Subcutaneous adipose tissue (tissue), 4 donors: ENCODE measurements around the gene CENPK. TPM values are rescaled to one million over a fixed set of nuclear protein-coding genes. Genes with fewer than 3 reads are reported as not detected.

Source experiments
- total RNA-seq, 4 donors: library from RNA; depleted of rRNA; stranded (reverse); fragments of >200 nt; gene quantifications; one replicate each; pipeline ENCODE4 v1.1.0, GENCODE V29; 2016
- TF ChIP-seq, protein P1 (sequence below): fragments of 450-650 bp; IDR thresholded peaks from one replicate; pipeline ENCODE4 v1.5.1; 2016; ENCODE audit warnings: low read depth, mild to moderate bottlenecking, control low read depth, antibody characterized with exemption, moderate library complexity

Gene CENPK
- total RNA-seq, 4 donors from 2014 or later, result 0.88 to 5.6 (median 2.2) TPM

DNA sequence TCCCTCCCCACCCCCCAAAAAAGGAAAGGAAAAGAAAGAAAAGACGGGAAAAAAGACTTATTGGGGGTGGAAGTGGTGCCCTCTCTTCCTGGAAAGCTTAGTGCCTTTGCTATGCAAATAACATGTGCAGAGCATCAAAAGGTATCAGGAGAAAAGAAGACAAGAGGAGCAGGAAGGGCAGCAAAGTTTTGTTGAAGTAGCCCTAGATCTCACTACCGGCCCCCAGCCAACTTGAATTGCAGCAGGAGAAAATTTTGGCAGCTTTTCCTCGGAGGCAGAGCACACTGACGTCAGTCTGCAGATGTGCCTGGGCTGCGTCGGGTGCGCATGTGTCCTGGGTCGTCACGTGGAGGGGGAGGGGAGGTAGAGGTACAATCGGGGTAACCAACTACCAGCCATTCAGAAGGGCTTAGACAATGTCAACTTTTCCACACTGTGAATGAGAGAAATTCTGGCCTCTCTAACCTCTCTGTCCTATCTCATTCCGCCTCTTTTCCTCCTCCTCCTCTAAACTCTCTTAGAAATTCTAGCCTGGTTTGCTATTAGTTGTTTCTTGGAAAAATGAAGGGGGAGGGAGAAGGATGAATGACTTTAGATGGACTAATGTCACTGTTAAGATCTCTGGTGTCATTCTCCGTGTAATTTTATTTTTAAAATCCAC, 81.2 kb downstream of the CENPK start, which contains the start of gene ADAMTS6:
TSS of gene ADAMTS6 (minus strand) at position 286 of the 661 bp plus-strand sequence. CDS start 8,247 bp downstream, outside the sequence.
- TF ChIP-seq, protein P1, sequence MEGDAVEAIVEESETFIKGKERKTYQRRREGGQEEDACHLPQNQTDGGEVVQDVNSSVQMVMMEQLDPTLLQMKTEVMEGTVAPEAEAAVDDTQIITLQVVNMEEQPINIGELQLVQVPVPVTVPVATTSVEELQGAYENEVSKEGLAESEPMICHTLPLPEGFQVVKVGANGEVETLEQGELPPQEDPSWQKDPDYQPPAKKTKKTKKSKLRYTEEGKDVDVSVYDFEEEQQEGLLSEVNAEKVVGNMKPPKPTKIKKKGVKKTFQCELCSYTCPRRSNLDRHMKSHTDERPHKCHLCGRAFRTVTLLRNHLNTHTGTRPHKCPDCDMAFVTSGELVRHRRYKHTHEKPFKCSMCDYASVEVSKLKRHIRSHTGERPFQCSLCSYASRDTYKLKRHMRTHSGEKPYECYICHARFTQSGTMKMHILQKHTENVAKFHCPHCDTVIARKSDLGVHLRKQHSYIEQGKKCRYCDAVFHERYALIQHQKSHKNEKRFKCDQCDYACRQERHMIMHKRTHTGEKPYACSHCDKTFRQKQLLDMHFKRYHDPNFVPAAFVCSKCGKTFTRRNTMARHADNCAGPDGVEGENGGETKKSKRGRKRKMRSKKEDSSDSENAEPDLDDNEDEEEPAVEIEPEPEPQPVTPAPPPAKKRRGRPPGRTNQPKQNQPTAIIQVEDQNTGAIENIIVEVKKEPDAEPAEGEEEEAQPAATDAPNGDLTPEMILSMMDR, result no peak

DNA sequence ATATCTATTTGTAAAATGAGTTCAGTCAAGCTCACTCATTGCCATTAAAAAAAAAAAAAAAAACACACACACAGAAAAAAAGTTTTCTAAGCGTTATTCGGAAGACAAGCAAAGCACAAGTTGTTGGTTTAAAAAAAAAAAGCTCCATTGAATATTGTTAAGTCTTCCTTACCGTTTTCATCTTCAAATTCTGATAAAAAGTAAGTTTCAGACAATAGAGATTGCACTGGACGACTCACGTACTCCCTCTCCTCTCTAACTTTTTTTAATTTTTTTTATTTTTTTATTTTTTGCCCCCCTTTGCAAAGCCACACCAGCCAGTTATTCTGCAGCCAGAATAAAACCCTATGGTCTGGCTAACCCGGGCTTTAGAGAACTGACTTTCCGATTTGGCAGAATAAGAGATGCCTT, 81.8 kb downstream of the CENPK start:
- TF ChIP-seq, protein P1, result no peak

DNA sequence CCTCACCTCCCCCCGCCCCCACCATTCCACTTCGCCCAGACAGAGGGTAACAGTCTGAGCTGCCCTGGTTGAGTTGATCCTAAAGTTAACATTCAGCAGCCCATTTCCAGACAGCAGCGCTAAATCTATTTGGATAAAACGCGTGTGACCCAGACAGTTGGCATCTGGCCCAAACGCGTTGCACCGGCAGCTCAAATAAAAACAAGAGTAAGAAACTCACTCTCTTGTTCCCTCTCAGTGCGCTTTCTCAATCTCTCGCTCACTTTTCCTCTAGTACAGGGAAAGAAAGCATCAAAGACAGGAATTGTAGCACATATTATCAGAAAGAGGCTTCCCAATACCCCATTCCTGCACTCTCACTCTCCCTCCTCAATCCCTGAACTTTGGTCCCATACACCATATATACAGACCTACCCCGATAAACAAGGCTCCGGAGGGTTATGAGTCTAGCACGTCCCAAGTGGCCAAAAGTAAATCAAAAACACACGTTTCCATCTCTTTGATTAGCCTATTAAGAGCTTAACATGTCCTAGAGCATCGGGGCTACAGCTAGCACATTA, 82.6 kb downstream of the CENPK start:
- TF ChIP-seq, protein P1, result no peak

DNA sequence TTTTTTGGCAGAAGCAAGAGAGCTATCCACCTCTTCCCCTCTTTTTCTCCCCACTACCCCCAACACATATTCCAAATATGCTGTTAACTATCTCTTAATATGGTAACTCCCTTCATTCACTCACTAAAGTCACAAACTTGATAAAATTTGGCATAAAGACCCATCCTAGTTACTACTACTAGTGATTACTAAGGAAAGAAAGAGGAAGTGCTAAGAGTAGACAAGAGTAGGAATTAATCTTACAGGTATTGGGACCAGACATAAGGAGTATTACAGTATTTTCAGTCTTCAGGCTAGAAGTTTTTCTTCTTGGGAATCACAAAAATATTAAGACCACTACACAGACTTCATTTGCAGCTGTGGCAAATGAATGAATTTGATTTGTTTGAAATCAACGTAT, 83.4 kb downstream of the CENPK start:
- TF ChIP-seq, protein P1, result no peak

DNA sequence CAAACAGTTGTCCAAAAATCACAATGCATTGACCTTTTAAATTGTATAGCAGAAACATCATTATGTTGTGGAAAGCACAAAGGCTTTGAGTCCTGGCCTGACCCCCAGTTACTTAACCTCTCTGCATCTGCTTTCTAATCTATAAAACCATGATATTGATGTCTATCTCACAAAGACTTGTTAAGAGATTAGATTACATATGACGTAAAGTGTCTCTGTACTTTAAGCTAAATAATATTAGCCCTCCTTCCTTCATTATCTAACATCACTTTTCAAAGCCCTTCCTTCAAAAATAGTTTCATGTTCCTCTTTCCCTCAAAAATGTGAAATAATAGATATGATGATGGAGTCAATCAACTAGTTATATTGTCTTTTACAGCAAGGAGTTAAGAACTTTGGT, 84.6 kb downstream of the CENPK start:
- TF ChIP-seq, protein P1, result no peak

DNA sequence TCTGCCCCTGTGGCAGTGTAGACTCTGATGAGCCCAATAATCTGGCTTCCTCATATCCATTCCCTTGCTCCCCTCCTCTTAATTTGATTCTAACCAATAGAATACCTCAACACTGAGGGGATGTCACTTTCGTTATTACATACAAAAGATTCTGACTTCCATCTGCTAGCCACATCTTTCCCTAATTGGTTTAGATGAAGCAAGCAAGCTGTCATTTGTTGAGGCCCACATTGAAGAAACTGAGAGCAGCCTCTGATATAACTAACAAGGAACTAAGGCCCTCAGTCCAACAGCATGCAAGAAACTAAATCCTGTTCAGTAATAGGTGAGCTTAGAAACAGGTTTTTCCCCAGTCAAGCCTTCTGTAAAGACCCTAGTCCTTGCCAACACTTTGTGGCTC, 87.1 kb downstream of the CENPK start:
- TF ChIP-seq, protein P1, result no peak

DNA sequence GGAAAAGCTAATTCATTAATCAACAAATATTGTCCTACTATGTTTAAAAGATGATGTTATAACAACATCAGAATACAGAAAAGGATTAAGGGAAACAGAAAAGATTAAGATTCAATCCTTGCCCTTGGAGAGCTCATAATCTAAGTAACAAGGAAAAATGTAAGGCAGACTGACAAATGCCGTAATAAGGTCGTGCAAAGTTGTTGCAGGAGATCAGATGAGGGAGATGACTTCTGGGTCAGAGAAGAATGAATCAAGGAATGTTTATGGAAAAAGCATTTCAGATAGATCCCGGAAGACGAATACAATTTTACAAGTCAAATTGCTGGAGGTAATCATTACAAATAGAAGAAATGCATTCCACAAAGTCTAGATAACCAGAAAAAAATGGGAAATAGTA, 87.6 kb downstream of the CENPK start:
- TF ChIP-seq, protein P1, result no peak
